Fibroblast of villous mesenchyme (primary cell): ENCODE results near the gene USP48. TPM values are rescaled to one million over a fixed set of nuclear protein-coding genes. Genes with fewer than 3 reads are reported as not detected.

Source experiments
- DNase-seq: peaks from one replicate; pipeline ENCODE4 v3.0.0-alpha.2; 2010; ENCODE audit warnings: low read depth
- H3K4me3 ChIP-seq: 2 replicates; pipeline ENCODE4 v1.5.1; 2011; ENCODE audit warnings: low read depth, mild to moderate bottlenecking, low read length
- total RNA-seq: library from RNA; depleted of rRNA; stranded (reverse); fragments of >200 nt; gene quantifications from 2 replicates; pipeline ENCODE4 v1.2.3, GENCODE V29; 2012
- TF ChIP-seq, protein P1 (sequence below): IDR thresholded peaks from 2 replicates; pipeline ENCODE4 v1.5.1; 2012; ENCODE audit warnings: low read depth, mild to moderate bottlenecking, low read length; ENCODE audit not compliant: insufficient read depth

USP48 gene
- total RNA-seq, 1 donor: 52.2 TPM

GRCh38 chr1:21663248-21663950 lies 119.5 kb downstream of the USP48 start:
- no peak overlapping the region for H3K4me3 ChIP-seq
- TF ChIP-seq, protein P1, sequence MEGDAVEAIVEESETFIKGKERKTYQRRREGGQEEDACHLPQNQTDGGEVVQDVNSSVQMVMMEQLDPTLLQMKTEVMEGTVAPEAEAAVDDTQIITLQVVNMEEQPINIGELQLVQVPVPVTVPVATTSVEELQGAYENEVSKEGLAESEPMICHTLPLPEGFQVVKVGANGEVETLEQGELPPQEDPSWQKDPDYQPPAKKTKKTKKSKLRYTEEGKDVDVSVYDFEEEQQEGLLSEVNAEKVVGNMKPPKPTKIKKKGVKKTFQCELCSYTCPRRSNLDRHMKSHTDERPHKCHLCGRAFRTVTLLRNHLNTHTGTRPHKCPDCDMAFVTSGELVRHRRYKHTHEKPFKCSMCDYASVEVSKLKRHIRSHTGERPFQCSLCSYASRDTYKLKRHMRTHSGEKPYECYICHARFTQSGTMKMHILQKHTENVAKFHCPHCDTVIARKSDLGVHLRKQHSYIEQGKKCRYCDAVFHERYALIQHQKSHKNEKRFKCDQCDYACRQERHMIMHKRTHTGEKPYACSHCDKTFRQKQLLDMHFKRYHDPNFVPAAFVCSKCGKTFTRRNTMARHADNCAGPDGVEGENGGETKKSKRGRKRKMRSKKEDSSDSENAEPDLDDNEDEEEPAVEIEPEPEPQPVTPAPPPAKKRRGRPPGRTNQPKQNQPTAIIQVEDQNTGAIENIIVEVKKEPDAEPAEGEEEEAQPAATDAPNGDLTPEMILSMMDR: no peak
- no peak for DNase-seq

DNA sequence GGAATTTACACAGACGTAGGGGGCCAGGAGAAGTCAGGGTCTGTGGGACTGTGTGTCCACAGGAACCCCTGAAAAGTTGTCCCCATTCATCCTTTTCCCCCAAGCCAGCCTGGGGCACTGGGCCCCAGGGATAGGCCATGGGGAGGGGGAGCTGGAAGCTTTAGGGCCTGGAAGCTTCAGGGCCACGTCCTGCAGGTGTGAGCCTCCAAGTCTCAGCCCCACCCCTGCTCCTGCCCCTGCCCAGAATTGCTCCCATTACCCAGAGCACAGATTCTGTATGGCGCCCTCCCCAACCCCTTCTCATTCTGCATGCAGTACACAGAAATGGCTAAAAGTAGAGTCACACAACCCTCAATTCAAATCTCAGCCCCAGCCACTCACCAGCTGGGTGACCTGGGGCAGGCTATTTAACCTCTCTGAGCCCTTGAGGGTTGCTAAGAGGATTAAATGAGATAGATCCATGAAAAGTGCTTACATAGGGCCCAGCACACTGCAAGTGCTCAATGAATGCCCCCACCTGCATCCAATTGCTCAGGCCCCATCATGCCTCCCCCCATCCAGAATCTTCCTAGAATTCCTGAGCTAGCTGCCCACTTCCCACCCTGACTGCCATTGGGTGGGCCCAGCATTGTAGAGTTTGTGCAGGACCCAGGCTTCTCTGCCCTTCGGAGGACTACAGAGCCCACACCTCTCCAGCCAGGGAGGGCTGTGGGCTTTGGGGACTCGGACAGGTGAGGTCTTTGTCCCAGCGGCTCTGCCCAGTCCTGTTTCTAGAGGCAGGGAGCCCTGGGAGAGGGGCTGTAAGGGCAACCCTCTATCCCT lies 120.3 kb downstream of the USP48 start:
- TF ChIP-seq, protein P1: no peak
- H3K4me3 ChIP-seq: no peak overlapping the region
- no peak for DNase-seq

- DNase-seq: no peak
- TF ChIP-seq, protein P1: no peak
- H3K4me3 ChIP-seq: no peak overlapping the region
These were observed 121.1 kb downstream of the USP48 start for GRCh38 chr1:21661886-21662285.

DNA sequence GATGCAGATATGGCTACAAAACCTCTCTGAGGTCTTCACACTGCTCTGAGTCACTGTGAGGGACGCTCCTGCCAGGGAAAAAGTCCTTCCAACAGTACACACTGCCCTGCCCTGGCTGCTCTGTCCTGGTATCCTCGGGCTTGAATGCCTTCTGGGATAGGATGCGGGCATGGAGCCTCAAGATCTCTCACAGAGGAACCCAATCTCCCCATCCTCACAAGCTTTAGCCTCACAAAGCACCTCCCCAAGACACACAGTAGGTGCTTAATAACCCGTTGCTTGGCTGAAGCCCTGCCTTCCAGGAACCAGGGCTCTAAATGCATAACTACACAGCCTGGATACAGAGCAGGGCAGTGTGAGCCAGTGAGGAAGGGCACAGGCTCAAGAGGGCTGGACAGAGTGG lies 123.0 kb downstream of the USP48 start:
- TF ChIP-seq, protein P1: no peak
- H3K4me3 ChIP-seq: no peak overlapping the region
- DNase-seq: no peak

DNA sequence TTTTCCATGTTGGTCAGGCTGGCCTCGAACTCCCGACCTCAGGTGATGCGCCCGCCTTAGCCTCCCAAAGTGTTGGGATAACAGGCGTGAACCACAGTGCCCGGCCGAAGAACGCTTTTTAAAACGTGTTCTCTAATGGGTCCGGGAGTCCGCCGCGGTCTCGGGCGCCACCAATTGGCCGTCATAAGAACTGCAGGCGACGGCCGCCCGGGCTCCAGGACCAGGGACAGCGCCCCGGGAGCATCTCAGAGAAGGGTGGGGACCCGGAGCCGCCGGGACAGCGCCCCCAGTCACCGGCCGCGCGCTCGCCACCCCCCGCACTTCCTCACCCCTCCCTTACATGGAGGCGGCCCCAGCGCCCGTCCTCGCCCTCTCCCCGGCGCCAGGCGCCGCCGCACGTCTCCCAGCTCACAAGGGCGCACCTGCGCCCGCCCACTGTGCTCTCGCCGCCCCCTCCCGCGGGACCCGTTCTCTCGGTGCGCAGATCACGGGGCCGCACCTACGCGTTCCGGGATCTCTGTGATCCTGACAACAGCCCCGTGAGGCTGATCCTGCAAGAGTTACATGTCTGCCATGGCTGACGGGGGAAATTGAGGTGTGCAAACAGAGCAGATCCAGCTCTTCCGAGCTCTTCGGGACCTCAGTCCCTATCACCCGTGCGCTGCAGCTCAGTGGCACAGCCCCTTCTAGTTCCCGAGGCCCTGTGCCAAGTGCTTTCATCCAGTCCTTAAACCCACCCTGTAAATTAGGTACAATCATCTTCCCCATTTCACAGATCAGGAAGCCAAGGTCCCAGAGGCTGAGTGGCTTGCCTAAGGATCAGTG lies 123.6 kb downstream of the USP48 start:
- peak; percentile 59 for DNase-seq
- H3K4me3 ChIP-seq: no peak overlapping the region
- TF ChIP-seq, protein P1: peak; percentile 83

DNA sequence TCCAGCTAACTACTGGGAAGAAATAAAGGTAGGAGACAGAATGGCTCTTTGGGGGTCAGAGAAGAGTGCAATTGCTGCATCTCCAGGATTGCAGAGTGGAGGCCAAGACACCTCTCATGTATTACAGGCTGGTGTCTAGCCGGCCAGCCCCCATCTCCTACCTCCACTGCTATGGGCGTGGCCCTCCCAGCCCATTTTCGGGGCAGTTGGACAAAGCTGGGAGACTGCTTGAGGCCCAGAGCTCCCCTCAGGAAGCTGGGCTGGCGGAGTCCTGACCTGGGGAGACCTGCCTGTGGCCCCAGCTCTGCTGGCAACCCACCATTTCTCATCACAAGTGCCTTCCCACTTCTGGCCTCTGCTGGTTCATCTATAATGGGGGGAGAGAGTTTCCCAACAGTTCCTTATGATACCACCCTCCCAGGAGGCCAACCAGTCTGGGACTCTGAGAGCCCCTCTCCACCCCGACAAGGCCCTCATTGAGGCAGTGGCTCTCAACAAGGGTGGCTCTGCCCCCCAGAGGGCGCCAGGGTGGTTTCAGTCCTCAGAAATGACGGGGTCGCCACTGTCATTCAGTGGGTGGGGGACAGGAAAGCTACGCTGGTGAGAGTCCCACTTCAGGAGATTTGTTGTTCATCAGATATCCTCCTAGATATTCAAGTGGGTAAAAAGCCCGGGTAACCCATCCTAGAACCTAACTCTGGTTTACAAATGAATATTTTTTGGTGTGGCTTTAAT lies 125.3 kb downstream of the USP48 start:
- DNase-seq: no peak
- H3K4me3 ChIP-seq: no peak overlapping the region
- TF ChIP-seq, protein P1: no peak
